Psoas muscle (tissue), 8 donors: Measurements from ENCODE around the gene IL1RL1. TPM values are rescaled to one million over a fixed set of nuclear protein-coding genes. Genes with fewer than 3 reads are reported as not detected.

Experiments
- ATAC-seq, 4 donors: fragments of 200-7000 bp; cut with Tn5 transposase; one replicate each; pipeline ENCODE4 v1.9.1; 2020; ENCODE audit warnings: moderate library complexity in 3 of 4, mild to moderate bottlenecking in 2 of 4
- DNase-seq, 2 donors: peaks; one replicate each; pipeline ENCODE4 v3.0.0-alpha.2; 2020
- H3K27ac ChIP-seq: fragments of 200-600 bp; one replicate; pipeline ENCODE4 v1.8.0; 2022
- H3K27me3 ChIP-seq, 3 donors: fragments of 200-600 bp in 1 of 3; one replicate each; pipeline versions ENCODE4 v1.6.1 to v1.8.0; 2013 to 2022; ENCODE audit warnings: low read length in 2 of 3, mild to moderate bottlenecking in 2 of 3, moderate library complexity in 1 of 3; ENCODE audit not compliant: insufficient read depth in 3 of 3
- H3K36me3 ChIP-seq, 2 donors: fragments of 200-600 bp in 1 of 2; one replicate each; pipeline versions ENCODE4 v1.6.1 to v1.8.0; 2013 to 2022; ENCODE audit warnings: low read depth in 1 of 2, mild to moderate bottlenecking in 1 of 2, moderate library complexity in 1 of 2; ENCODE audit not compliant: insufficient read depth in 1 of 2
- H3K4me1 ChIP-seq: fragments of 200-600 bp; one replicate; pipeline ENCODE4 v1.8.0; 2022
- H3K4me3 ChIP-seq: fragments of 200-600 bp; one replicate; pipeline ENCODE4 v1.8.0; 2022; ENCODE audit warnings: mild to moderate bottlenecking
- H3K9me3 ChIP-seq: fragments of 200-600 bp; one replicate; pipeline ENCODE4 v1.8.0; 2022
- CTCF ChIP-seq: fragments of 200-600 bp; IDR thresholded peaks from one replicate; pipeline ENCODE4 v1.8.0; 2022; ENCODE audit warnings: antibody characterized with exemption
- WGBS, 3 donors: extraction: QIAGEN DNeasy Blood & Tissue Kit; methylation state at CpG; one replicate each; pipeline versions ENCODE4 v1.1.6 to v1.1.7; 2013; 5-methylcytosine and 5-hydroxymethylcytosine counted together
- intact Hi-C, 2 donors: fragments of 100-400 bp; cut with DNase I; formaldehyde crosslinking; loops; one replicate each; pipeline versions ENCODE4 v1.11.0 to v1.14.2; 2022
- polyA plus RNA-seq, 3 donors: library from polyadenylated mRNA; stranded (reverse); fragments of 200-250 nt; gene quantifications; one replicate each; pipeline ENCODE4 v1.2.3, GENCODE V29; 2013
- total RNA-seq, 4 donors: library from RNA; stranded (reverse); fragmentation: NEBNext Ultra II Directional in 2 of 4; extraction: Animal tissue kit (Norgen Biotek cat#: 25700) in 2 of 4; gene quantifications; one replicate each; pipeline versions ENCODE4 v1.2.1 to v1.2.4, GENCODE V29; 2021 to 2023
- donor health status: healthy with polysubstance abuse.
- donor health status: DM: no; HTN: no; CAD: no; lungs with moderate emphysema.
- donor health status: Bipolar disorder and iron deficiency.
- donor health status: healthy.
- donor health status: DM: yes; HTN: yes; CAD: no.
- donor health status: DM: no; HTN: no; CAD: no.
- donor health status: DM: no; HTN: no; CAD: no.
- donor health status: DM: yes; HTN: yes; CAD: no.

Gene IL1RL1
- total and polyA plus RNA-seq, 7 donors, result 0.43 to 13.1 (median 2.9) TPM

- 73 to 84% (median 79%) methylated on average over 5 of the region's 5 CpGs for WGBS, 3 donors
- H3K4me1 ChIP-seq, result no peaks in the 10 kb centered on the region
- ATAC-seq (no peak), DNase-seq (no peak)
- H3K27me3 ChIP-seq, result no peaks in the 10 kb centered on the region
- no peaks in the 10 kb centered on the region for H3K9me3 ChIP-seq
- intact Hi-C loops, result no loop called here
- no peaks in the 10 kb centered on the region for H3K36me3 ChIP-seq
- H3K4me3 ChIP-seq, result no peak overlapping the region
- H3K27ac ChIP-seq, result no peak overlapping the region
- no peak for TF ChIP-seq CTCF
Observed at GRCh38 chr2:102368461-102369109, 57.2 kb downstream of the IL1RL1 start.

GRCh38 chr2:102369866-102370265 lies 58.5 kb downstream of the IL1RL1 start:
- WGBS, 3 donors, result 76 to 91% (median 86%) methylated on average over 1 of the region's 1 CpG
- no peak overlapping the region for H3K27ac ChIP-seq
- no peak for ATAC-seq

GRCh38 chr2:102376052-102376591 lies 64.8 kb downstream of the IL1RL1 start:
- intact Hi-C loops, result no loop called here
- no peak for TF ChIP-seq CTCF
- no peaks in the 10 kb centered on the region for H3K36me3 ChIP-seq
- H3K9me3 ChIP-seq, result no peaks in the 10 kb centered on the region
- DNase-seq, result no peak
- H3K4me3 ChIP-seq, result no peak overlapping the region
- 63 to 77% (median 71%) methylated on average over 1 of the region's 1 CpG for whole genome bisulfite sequencing, 3 donors
- no peaks in the 10 kb centered on the region for H3K27me3 ChIP-seq
- no peak for ATAC-seq
- no peaks in the 10 kb centered on the region for H3K4me1 ChIP-seq
- no peak overlapping the region for H3K27ac ChIP-seq

More at GRCh38 chr2:102369866-102370265, 58.5 kb downstream of the IL1RL1 start:
- Histone ChIP-seq H3K36me3 (no peaks in the 10 kb centered on the region), H3K4me1 (no peaks in the 10 kb centered on the region), H3K4me3 (no peak overlapping the region), H3K9me3 (no peaks in the 10 kb centered on the region), H3K27me3 (no peaks in the 10 kb centered on the region)
- TF ChIP-seq CTCF, result no peak
- intact Hi-C loops, result no loop called here
- no peak for DNase-seq

- Histone ChIP-seq H3K27me3 (no peaks in the 10 kb centered on the region), H3K27ac (no peak overlapping the region), H3K4me3 (no peak overlapping the region), H3K9me3 (peaks cover 20% of the 10 kb centered on the region), H3K36me3 (no peaks in the 10 kb centered on the region), H3K4me1 (no peaks in the 10 kb centered on the region)
- intact Hi-C loops, result no loop called here
- no peak for DNase-seq
- no peak for TF ChIP-seq CTCF
- no peak for ATAC-seq
Observed at GRCh38 chr2:102383722-102384121, 72.4 kb downstream of the IL1RL1 start.

- no peak for ATAC-seq
- TF ChIP-seq CTCF, result no peak
Observed at GRCh38 chr2:102385522-102385921, 74.2 kb downstream of the IL1RL1 start.

More at GRCh38 chr2:102385522-102385921, 74.2 kb downstream of the IL1RL1 start:
- Histone ChIP-seq H3K4me3 (no peak overlapping the region), H3K27ac (no peak overlapping the region), H3K9me3 (peaks cover 20% of the 10 kb centered on the region), H3K27me3 (no peaks in the 10 kb centered on the region), H3K36me3 (no peaks in the 10 kb centered on the region), H3K4me1 (no peaks in the 10 kb centered on the region)
- 89 to 93% (median 90%) methylated on average over 1 of the region's 1 CpG for WGBS, 3 donors
- no peak for DNase-seq
- intact Hi-C loops, result no loop called here
